GM19099 (cell line): ENCODE results near the gene PRDM16.

Source experiments
- POLR2A ChIP-seq: IDR thresholded peaks from 3 replicates; pipeline ENCODE4 v1.6.1; 2011; ENCODE audit warnings: low read depth; ENCODE audit not compliant: insufficient read length; ENCODE audit errors: extremely low read depth

PRDM16 gene

DNA sequence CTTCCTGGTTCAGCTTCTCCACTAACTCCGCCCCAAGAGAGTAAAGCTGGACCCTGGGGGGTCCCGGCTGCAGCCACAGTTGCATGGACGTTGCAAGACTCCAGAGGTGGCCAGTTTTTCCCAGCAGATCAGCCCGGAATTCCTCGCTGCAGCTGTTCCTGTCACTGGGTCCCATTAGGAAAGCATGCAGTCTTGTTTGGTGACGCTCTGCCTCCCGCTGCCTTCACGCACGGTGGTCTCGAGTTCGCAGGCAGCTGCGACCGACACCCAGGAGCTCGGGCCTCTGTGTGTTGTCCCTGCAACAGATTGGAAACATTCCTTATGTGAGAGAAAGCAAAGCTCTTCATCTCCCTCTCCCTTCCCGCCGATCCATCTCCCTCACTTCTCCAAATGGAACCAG is 162.8 kb downstream of the PRDM16 start:
- TF ChIP-seq POLR2A = no peak

- TF ChIP-seq POLR2A = no peak
Measured at GRCh38 chr1:3233031-3233430, 164.0 kb downstream of the PRDM16 start.

GRCh38 chr1:3233551-3233950 is 164.5 kb downstream of the PRDM16 start:
- no peak for TF ChIP-seq POLR2A

DNA sequence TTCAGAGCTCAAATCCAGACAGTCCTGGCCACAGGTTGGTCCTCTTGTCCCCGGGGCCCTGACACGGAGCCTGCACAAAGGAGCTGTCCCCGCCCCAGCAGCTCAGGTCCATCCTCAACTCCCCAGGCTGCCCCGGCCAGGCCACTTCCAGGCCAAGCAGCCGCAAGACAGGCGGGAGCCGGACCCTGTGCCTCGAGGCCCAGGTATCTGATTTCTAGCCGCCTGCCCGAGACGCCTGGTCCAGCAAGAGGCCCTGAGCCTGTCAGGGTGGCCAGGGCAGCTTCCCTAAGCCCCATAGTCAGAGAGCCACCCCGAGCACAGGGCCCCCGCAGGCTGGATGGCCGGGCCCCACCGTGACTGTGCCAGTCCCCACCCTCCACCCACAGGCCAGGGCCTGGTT is 165.3 kb downstream of the PRDM16 start:
- TF ChIP-seq POLR2A = no peak

GRCh38 chr1:3234956-3235355 is 166.0 kb downstream of the PRDM16 start:
- TF ChIP-seq POLR2A = no peak

DNA sequence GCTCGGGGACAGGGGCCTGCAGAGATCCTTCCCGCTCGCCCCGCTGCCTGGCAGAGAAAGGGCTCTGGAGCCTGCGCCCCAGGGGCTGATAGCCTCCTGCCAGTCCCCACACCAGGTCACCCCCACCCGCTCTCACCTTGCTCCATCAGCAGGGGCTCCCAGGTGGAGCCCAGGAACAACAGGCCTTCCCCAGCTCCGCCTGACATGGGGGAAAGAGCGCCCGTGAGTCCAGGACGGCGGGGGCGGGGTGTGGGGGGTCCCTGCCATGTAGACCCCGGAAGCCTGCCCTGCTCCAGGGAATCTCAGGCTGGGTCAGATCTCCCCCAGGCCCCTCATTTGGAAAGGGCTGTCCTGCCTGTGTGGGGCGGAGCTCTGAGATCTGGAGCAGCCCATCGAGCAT is 166.5 kb downstream of the PRDM16 start:
- no peak for TF ChIP-seq POLR2A

GRCh38 chr1:3236361-3236760 is 167.4 kb downstream of the PRDM16 start:
- TF ChIP-seq POLR2A = no peak

- TF ChIP-seq POLR2A = no peak
Measured at GRCh38 chr1:3236955-3237354, 168.0 kb downstream of the PRDM16 start.

GRCh38 chr1:3237570-3237969 is 168.6 kb downstream of the PRDM16 start:
- no peak for TF ChIP-seq POLR2A

GRCh38 chr1:3237994-3238702 is 169.1 kb downstream of the PRDM16 start:
- TF ChIP-seq POLR2A = no peak

DNA sequence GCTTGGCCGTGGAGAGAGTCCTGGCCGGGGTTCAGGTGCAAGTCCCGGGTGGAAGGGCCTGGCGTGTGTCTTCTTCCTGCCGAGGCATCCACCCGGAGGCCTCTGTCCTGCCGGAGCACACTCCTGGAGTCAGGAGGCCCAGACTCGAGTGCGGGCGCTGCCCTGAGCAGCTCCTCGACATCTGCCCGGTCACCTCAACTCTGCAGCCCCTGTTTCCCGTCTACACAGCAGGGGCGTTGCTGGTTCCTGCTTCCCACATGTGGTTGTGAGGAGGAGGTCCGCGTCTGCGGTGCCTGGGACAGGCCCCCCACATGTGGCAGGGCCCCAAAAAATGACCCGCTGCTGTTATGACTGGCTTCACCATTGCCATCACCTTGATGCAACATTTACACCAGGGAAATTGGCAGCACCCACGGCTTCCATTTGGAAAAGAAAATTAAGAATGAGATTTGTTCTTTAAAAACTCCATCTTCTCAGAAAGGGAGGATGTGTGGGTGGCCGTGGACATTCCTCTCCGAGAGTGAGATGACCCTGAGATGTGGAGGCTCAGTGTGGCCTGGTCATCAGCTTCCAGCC is 169.8 kb downstream of the PRDM16 start:
- TF ChIP-seq POLR2A = no peak

DNA sequence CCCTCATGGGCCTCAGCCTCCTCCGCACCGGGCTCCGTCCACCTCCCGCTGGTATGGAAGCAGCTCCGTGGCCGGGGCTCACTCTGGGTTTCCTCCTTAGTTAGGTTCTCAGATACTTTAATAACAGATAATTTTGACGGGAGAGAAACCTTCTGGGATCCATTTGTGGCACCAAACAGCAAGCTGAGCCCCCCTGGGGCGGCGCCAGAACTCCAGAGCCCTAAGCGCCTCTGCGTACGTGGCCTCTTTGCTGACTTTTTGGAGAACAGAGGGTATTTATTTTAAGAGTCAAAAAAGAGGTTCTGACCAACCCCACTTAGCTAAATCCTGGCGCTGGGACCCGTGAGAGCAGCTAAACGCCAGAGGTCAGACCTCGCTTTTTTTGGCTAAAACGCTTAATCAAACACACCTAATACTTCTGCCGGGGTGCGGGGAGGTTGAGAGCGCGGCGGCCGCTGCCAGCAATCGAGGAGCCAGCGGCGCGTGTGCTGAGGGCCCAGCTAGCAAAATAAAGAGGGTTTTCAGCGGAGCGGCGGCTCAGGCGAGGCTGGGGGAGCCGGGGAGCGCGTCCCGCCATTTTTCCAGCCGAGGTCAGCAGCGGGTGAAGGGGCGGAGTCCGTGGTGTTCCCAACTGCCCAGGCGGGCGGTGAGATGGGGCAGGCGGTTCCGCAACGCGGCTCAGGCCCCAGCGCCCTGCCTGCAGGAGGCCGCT is 171.7 kb downstream of the PRDM16 start:
- TF ChIP-seq POLR2A = no peak

DNA sequence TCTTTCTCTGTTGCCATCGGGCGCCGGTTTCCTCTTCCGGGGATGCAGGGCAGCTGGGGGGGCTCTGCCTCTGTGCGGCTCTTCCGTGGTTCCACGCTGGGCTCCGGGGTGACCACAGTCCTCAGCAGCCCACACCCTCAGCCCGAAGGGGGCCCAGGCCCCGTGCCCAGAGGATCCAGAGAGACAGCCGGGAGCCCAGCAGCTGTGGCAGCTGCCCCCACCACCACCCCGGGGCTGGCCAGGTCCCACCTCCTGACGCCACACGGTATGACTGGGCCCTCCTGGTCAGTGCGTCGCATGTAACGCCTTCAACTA is 172.2 kb downstream of the PRDM16 start:
- TF ChIP-seq POLR2A = no peak

DNA sequence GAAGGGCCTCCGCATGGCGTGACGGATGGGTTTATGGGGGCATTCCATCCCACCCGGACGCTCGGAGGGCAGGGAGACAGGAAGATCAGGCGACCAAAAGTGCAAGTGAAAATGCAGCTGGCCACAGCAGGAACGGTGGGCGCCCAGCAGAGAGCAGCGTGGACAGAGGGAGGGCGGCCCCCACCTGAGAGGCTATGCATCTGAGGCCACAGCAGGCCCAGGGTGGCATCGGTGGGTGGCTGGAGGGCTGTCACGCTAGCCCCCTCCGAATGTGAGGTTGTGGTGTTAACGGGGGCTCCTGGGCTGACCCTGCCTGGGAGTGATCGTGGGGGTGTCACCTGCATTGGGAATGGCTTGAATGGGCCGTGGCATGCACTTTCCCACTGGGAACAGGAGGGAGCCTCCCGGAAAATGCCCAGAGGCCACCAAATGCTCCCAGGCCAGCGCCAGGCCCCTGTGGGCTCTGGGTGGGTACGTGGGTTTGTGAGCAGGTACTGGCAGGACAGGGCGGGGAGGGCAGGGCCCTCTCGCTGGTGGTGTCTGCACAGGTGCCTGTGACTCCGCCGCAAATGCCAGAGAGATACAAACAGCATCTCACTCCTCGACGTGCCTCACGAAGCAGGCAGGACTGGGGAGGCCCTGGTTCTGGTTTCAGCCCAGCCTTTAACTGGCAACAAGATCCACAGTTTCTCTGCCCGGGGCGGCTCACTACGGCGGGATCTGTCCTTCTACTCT is 172.8 kb downstream of the PRDM16 start:
- TF ChIP-seq POLR2A = no peak

DNA sequence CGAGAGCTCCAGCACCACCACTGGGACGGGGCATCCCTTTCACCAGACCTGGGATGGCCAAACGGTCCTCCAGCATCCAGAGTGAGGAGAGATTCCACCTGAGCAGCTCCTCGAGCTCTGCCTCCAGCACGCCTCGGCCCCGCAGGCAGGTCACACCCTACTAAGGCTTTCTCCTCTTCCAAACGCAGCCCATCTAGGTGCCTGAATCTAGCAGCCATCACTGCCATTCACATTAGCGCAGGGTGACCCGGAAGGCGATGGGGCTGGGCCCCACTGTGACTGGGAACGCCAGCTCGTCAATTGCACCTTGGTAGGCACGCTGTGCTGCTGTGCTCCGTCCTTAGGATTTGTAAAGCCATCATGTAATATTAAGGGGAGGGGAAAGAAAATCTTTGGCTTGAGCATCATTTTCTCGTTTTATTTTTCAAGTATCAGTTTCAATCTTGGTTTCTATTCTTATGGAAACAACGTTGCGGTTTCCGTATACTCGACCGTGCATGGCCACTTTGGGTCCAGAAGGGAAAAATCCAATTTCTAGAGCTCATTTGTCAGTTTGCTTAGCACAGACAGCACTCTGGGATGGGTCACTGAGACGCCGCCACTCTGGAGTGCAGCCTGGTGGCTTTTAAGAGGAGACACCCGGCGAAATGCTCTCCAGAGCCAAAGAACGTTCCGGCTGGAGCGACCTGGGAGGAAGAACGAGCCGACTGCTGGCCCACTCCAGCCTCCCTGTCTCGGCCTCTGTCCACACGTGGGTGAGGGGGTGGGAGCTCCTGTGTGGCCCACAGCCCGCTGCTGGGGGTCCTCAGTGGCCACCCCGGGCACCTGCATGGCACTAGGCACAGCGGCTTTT is 173.6 kb downstream of the PRDM16 start:
- no peak for TF ChIP-seq POLR2A
